GM12878 (cell line): Measurements from ENCODE around the gene KRT12. TPM values are rescaled to one million over a fixed set of nuclear protein-coding genes. Genes with fewer than 3 reads are reported as not detected.

Source experiments
- ATF7 ChIP-seq: fragments of 450-650 bp; IDR thresholded peaks from 2 replicates; pipeline ENCODE4 v1.6.1; 2016; ENCODE audit warnings: low read depth, mild to moderate bottlenecking
- CBFB ChIP-seq: IDR thresholded peaks from 2 replicates; pipeline ENCODE4 v1.6.1; 2016; ENCODE audit warnings: antibody characterized with exemption, low read depth
- CBX5 ChIP-seq: sonication (generic); IDR thresholded peaks from 2 replicates; pipeline ENCODE4 v1.6.1; 2016; ENCODE audit warnings: low read depth, moderate library complexity, mild to moderate bottlenecking, inconsistent platforms
- FOXK2 ChIP-seq: fragments of 450-650 bp; IDR thresholded peaks from 2 replicates; pipeline ENCODE4 v1.6.1; 2017; ENCODE audit warnings: mild to moderate bottlenecking, moderate library complexity
- GABPA ChIP-seq: IDR thresholded peaks from 2 replicates; pipeline ENCODE4 v1.6.1; 2014; ENCODE audit warnings: antibody characterized with exemption, low read depth, mild to moderate bottlenecking, inconsistent platforms
- HDGF ChIP-seq: fragments of 450-650 bp; IDR thresholded peaks from 2 replicates; pipeline ENCODE4 v1.6.1; 2016; ENCODE audit warnings: antibody characterized with exemption
- MEF2B ChIP-seq: fragments of 450-650 bp; IDR thresholded peaks from 2 replicates; pipeline ENCODE4 v1.6.1; 2018; ENCODE audit warnings: mild to moderate bottlenecking, moderate library complexity; ENCODE audit not compliant: partially characterized antibody, poor library complexity, severe bottlenecking
- MYB ChIP-seq: fragments of 150-350 bp; IDR thresholded peaks from 2 replicates; pipeline ENCODE4 v1.6.1; 2014; ENCODE audit warnings: mild to moderate bottlenecking, low read depth, low read length, borderline replicate concordance
- RB1 ChIP-seq: fragments of 450-650 bp; formaldehyde crosslinking; IDR thresholded peaks from 2 replicates; pipeline ENCODE4 v1.6.1; 2017; ENCODE audit warnings: mild to moderate bottlenecking, borderline replicate concordance
- RUNX3 ChIP-seq: IDR thresholded peaks from 2 replicates; pipeline ENCODE4 v1.6.1; 2012; ENCODE audit warnings: low read length, inconsistent platforms
- SMARCA5 ChIP-seq: fragments of 450-650 bp; IDR thresholded peaks from 2 replicates; pipeline ENCODE4 v1.6.1; 2017; ENCODE audit warnings: mild to moderate bottlenecking
- SPI1 ChIP-seq: IDR thresholded peaks from 2 replicates; pipeline ENCODE4 v1.6.1; 2011; ENCODE audit warnings: low read depth, mild to moderate bottlenecking, low read length, moderate library complexity, borderline replicate concordance; ENCODE audit not compliant: insufficient read depth
- WRNIP1 ChIP-seq: IDR thresholded peaks from 2 replicates; pipeline ENCODE4 v1.6.1; 2011; ENCODE audit warnings: low read depth, low read length, improper control_type of control experiment, borderline replicate concordance
- ZNF24 ChIP-seq: fragments of 450-650 bp; IDR thresholded peaks from 2 replicates; pipeline ENCODE4 v1.6.1; 2017; ENCODE audit warnings: antibody characterized with exemption, mild to moderate bottlenecking
- ZZZ3 ChIP-seq: IDR thresholded peaks from 2 replicates; pipeline ENCODE4 v1.6.1; 2011; ENCODE audit warnings: low read depth; ENCODE audit not compliant: control insufficient read depth, insufficient read length
- polyA plus RNA-seq, 11 experiments: library from polyadenylated mRNA; depleted of rRNA in 4 of 11; unstranded in 6 of 11; stranded (reverse) in 5 of 11; fragments of >200 nt; fragmentation: Nextera tagmentation in 4 of 11; fragmentation: Illumina TruSeq in 1 of 11; extraction: Ambion mirVana in 4 of 11; extraction: Trizol in 1 of 11; gene quantifications; 1 replicate in 1 of 11; 2 replicates in 10 of 11; pipeline versions ENCODE4 v1.2.1 to v1.2.3, GENCODE V29; 2011 to 2016; ENCODE audit warnings: inconsistent platforms in 2 of 11, missing spikeins in 2 of 11, low read depth in 1 of 11
- total RNA-seq, 4 experiments: library from RNA; depleted of rRNA in 3 of 4; stranded (reverse); fragments of >200 nt in 3 of 4; fragmentation: Illumina TruSeq in 1 of 4; extraction: Trizol in 1 of 4; gene quantifications; 2 replicates each; pipeline versions ENCODE4 v1.2.1 to v1.2.3, GENCODE V29; 2013 to 2021
- TF ChIP-seq, protein P1 (sequence below): fragments of 450-650 bp; formaldehyde crosslinking; IDR thresholded peaks from 2 replicates; pipeline ENCODE4 v1.4.0; 2022; ENCODE audit warnings: mild to moderate bottlenecking, moderate library complexity
- TF ChIP-seq, protein P2 (sequence below): fragments of 150-350 bp; IDR thresholded peaks from 2 replicates; pipeline ENCODE4 v1.6.1; 2014; ENCODE audit warnings: mild to moderate bottlenecking, low read depth, low read length
- TF ChIP-seq, protein P3 (sequence below): fragments of 450-650 bp; IDR thresholded peaks from 2 replicates; pipeline ENCODE4 v1.6.1; 2017; ENCODE audit warnings: mild to moderate bottlenecking, low read depth, inconsistent platforms; ENCODE audit not compliant: poor library complexity, severe bottlenecking
- TF ChIP-seq, protein P4 (sequence below): fragments of 450-650 bp; IDR thresholded peaks from 2 replicates; pipeline ENCODE4 v1.6.1; 2018; ENCODE audit warnings: mild to moderate bottlenecking, low read depth, moderate library complexity; ENCODE audit not compliant: partially characterized antibody

The KRT12 gene
- total and polyA plus RNA-seq, 10 of the 15 experiments (the other 5 are each of a cell fraction or from before 2014, with no cell fraction given) = not detected

DNA sequence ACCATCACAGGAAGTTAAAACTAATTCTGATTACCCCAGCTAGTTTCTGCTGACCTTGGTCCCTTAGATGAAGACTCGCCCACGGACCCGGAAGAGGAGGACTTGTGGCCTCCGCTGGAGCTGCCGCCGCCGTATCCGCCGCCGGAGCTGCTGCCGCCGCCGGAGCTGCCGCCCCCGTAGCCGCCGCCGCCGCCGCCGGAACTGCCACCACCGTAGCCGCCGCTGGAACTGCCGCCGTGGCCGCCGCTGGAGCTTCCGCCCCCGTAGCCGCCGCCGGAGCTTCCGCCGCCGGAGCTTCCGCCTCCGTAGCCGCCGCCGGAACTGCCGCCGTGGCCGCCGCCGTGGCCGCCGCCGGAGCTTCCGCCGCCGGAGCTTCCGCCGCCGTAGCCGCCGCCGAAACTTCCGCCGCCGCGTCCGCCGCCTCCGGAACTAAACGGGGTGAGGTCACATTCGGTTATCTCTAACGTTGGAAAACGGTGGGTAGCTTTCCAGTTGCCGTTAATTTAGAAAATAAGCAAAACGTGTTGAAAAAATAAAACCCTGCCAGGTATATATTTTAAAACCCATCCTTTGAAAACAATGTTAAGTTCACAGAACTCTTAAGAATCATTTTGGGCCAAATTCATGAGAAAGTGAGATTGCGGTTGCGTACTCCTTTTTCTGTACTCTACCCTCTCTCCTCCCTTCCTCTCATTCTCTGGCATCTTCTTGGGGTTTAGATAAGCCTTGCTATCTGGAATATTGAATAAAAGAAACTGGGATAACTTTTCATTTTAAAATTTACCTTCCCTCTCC, 48.1 kb downstream of the KRT12 start (continued):
- TF ChIP-seq ZZZ3 (no peak), MYB (no peak), WRNIP1 (no peak), SMARCA5 (no peak), MEF2B (no peak), SPI1 (no peak), FOXK2 (no peak), HDGF (no peak), CBX5 (0 out of 2 replicates have a peak, but pooled peaks have one; percentile 9), GABPA (peak; percentile 82), RUNX3 (peak; percentile 13; the same call in 1 of the 2 replicates), RB1 (no peak), ZNF24 (no peak), ATF7 (peak; percentile 67), CBFB (no peak)
- TF ChIP-seq, protein P1, sequence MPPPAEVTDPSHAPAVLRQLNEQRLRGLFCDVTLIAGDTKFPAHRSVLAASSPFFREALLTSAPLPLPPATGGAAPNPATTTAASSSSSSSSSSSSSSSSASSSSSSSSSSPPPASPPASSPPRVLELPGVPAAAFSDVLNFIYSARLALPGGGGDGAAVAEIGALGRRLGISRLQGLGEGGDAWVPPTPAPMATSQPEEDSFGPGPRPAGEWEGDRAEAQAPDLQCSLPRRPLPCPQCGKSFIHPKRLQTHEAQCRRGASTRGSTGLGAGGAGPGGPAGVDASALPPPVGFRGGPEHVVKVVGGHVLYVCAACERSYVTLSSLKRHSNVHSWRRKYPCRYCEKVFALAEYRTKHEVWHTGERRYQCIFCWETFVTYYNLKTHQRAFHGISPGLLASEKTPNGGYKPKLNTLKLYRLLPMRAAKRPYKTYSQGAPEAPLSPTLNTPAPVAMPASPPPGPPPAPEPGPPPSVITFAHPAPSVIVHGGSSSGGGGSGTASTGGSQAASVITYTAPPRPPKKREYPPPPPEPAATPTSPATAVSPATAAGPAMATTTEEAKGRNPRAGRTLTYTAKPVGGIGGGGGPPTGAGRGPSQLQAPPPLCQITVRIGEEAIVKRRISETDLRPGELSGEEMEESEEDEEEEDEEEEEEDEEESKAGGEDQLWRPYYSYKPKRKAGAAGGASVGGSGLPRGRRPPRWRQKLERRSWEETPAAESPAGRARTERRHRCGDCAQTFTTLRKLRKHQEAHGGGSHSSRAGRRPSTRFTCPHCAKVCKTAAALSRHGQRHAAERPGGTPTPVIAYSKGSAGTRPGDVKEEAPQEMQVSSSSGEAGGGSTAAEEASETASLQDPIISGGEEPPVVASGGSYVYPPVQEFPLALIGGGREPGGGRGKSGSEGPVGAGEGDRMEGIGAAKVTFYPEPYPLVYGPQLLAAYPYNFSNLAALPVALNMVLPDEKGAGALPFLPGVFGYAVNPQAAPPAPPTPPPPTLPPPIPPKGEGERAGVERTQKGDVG (CRISPR knock-in tag) = no peak
- TF ChIP-seq, protein P2, sequence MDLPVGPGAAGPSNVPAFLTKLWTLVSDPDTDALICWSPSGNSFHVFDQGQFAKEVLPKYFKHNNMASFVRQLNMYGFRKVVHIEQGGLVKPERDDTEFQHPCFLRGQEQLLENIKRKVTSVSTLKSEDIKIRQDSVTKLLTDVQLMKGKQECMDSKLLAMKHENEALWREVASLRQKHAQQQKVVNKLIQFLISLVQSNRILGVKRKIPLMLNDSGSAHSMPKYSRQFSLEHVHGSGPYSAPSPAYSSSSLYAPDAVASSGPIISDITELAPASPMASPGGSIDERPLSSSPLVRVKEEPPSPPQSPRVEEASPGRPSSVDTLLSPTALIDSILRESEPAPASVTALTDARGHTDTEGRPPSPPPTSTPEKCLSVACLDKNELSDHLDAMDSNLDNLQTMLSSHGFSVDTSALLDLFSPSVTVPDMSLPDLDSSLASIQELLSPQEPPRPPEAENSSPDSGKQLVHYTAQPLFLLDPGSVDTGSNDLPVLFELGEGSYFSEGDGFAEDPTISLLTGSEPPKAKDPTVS = no peak
- TF ChIP-seq, protein P3, sequence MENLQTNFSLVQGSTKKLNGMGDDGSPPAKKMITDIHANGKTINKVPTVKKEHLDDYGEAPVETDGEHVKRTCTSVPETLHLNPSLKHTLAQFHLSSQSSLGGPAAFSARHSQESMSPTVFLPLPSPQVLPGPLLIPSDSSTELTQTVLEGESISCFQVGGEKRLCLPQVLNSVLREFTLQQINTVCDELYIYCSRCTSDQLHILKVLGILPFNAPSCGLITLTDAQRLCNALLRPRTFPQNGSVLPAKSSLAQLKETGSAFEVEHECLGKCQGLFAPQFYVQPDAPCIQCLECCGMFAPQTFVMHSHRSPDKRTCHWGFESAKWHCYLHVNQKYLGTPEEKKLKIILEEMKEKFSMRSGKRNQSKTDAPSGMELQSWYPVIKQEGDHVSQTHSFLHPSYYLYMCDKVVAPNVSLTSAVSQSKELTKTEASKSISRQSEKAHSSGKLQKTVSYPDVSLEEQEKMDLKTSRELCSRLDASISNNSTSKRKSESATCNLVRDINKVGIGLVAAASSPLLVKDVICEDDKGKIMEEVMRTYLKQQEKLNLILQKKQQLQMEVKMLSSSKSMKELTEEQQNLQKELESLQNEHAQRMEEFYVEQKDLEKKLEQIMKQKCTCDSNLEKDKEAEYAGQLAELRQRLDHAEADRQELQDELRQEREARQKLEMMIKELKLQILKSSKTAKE = no peak
- TF ChIP-seq, protein P4, sequence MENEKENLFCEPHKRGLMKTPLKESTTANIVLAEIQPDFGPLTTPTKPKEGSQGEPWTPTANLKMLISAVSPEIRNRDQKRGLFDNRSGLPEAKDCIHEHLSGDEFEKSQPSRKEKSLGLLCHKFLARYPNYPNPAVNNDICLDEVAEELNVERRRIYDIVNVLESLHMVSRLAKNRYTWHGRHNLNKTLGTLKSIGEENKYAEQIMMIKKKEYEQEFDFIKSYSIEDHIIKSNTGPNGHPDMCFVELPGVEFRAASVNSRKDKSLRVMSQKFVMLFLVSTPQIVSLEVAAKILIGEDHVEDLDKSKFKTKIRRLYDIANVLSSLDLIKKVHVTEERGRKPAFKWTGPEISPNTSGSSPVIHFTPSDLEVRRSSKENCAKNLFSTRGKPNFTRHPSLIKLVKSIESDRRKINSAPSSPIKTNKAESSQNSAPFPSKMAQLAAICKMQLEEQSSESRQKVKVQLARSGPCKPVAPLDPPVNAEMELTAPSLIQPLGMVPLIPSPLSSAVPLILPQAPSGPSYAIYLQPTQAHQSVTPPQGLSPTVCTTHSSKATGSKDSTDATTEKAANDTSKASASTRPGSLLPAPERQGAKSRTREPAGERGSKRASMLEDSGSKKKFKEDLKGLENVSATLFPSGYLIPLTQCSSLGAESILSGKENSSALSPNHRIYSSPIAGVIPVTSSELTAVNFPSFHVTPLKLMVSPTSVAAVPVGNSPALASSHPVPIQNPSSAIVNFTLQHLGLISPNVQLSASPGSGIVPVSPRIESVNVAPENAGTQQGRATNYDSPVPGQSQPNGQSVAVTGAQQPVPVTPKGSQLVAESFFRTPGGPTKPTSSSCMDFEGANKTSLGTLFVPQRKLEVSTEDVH = no peak
